HTR-8/SVneo (cell line): ENCODE results near the gene FTHL17.
A peak's percentile ranks its signal among the peaks of the same experiment; 100 is the strongest.

Experiments used
- DNase-seq: peaks from one replicate; pipeline ENCODE4 v3.0.0; 2011; ENCODE audit warnings: low spot score, mixed read lengths; ENCODE audit not compliant: insufficient read length
- FAIRE-seq: peaks from 2 replicates; lab custom pipeline; 2011; peaks lifted over from hg19 to GRCh38; lab: Jason Lieb, UNC

The FTHL17 gene

DNA sequence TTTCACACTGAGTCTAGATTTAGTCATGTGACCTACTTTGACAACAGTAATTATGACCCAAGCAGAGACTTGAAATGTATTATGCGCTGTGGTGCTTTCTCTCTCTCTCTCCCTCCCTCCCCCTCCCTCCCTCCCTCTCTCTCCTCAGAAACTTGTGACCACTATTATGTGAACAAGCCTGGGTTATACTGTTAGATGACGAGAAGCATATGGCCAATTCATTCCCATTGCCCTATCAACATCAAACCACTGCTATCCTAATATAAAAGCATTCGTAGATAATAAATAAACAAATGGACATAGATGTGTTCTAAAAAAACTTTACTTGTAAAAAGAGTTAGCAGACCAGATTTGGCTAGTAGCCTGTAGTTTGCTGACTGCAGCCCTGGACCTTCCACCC is 18.2 kb downstream of the FTHL17 start:
- no peak for FAIRE-seq
- no peak for DNase-seq

DNA sequence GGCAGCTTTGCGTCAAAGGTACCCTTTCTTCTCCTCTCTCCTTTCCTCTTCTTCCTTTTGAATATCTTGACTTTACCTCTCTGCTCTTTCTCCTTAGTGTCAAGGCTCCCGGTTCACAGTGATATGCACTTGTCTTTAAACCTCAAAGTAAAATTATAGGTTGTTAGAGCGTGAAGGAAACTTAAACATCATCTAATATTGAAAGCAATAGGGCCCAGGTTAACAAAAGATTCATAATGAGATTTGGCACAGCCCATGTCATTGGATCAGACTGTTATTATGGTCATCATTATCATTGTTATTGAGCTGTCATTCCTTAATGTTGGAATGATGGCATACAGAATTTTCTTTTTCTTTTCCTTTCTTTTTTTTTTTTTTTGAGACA is 32.5 kb downstream of the FTHL17 start:
- no peak for DNase-seq
- FAIRE-seq = no peak

DNA sequence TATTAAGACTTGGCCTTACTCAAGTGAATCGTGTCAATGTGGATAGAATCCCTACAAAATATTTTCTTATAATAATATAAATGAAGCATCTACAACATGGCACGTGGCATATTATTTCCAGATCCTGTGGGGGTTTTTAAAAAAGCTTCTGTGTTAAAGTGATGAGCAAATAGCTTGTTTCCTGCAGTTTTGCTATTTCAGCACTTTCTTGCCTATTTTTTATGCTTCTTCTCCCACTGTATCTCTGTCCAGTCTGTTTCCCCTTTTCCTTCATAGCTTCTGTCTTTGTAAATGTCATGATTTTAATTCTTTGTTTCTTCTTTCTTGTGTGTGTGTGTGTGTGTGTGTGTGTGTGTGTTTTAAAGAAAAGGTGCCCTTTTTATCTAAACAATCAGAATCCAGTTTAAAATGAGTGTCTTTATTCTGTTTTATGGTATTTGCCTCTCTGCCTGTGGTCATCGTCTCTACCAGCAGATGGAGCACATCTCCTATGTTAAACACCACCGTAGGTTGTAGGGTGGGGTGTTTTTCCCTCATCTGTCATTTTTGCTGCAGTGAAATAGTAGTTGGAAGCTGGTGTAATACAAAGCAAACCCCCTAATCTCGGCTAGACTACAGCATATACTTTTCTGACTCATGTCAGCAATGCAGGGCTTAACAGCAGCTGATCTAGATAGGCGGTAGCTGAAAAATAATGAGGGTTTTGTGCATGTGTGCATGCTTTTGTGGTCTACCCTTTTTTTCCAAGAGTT is 33.1 kb downstream of the FTHL17 start:
- DNase-seq (peak; percentile 45), FAIRE-seq (peak; percentile 42)

DNA sequence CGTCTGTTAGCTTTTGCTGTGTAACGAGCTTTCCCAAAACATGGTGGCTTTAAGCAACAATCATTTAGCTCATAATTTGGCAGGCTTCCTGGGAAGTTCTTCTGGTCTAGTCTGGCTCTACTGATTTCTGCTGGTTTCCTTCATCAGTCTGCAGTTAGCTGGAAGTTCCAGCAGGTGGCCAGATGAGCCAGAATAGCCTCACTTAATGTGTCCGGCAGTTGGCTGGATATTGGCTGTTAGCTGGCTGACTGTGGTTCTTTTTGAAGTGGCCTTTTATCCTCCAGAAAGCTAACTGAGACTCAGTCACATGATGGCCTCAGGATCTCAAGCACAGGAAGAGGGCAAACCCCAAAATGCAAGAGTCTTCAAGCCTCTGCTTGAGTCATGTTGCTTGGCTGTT is 34.9 kb downstream of the FTHL17 start:
- DNase-seq (peak; percentile 28), FAIRE-seq (peak; percentile 36)

DNA sequence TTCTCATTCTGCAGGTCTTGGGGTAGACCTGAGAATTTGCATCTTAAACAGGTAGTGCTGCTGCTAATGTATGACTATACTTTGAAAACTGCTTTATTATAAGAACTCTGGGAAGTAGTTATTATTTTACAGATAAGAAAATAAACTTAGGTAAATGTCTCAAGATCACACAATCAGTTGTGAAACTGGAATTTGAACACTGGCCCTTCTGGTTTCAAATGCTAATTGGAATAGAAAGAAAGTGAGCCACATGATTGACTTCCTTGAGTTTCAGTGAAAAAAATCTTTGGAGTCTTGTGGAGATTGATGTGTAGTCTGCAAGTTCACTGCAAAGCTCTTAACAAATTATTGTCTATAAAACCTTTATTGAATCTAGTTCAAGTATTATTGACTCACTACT is 44.5 kb downstream of the FTHL17 start:
- FAIRE-seq = no peak
- no peak for DNase-seq

DNA sequence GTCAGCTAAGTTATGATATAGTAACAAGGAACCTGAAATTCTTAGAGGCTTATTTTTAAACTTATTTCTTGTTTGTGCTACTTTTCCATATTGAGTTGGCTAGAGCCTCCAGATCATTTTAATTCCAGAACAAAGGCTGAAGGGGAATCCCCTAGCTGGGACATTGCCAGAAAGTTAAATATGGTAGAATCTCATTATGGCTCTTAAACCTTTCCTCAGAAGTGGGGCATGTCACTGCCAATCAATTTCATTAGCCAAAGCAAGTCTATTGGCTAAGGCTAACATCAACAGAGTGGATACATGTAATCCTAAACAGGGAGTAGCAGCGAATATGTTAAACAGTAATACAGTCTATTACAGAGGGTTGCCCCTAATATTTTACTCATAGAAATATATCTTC is 47.0 kb downstream of the FTHL17 start:
- no peak for DNase-seq
- FAIRE-seq = no peak

DNA sequence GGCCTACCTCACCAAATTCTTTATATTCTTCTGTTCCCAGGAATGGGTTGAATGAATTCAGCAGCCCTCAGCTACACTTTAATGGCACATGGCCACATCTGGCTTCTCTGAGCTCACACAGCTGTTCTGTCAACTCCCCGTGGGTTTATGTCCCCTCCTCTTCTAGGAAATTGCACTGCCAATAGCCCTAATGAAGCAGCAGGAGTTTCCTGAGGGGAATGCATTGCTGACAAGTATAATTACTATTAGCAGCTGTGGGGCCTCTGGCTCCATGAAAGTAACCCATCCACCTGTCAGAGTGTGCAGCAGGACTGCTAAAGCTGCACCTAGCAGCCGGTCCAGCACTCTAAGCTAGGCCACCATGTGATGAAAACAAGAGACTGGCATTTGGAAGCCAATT is 50.3 kb downstream of the FTHL17 start:
- FAIRE-seq (no peak), DNase-seq (no peak)
